Gastrocnemius medialis (tissue), 4 donors: ENCODE measurements around the gene PLXNC1. TPM values are rescaled to one million over a fixed set of nuclear protein-coding genes. Genes with fewer than 3 reads are reported as not detected.

Source experiments
- ATAC-seq, 2 donors: fragments of 150-250 bp; one replicate each; pipeline ENCODE4 v1.9.1; 2016
- DNase-seq, 2 donors: peaks; one replicate each; pipeline ENCODE4 v3.0.0-alpha.2; 2019
- H3K27ac ChIP-seq, 4 donors: fragments of 200-600 bp; sonication (generic); 1 replicate in 1 of 4; 2 replicates in 3 of 4; pipeline ENCODE4 v1.5.1; 2016 to 2018; ENCODE audit warnings: mild to moderate bottlenecking in 2 of 4, moderate library complexity in 1 of 4
- H3K27me3 ChIP-seq, 3 donors: fragments of 200-600 bp; sonication (generic) in 2 of 3; 1 replicate in 1 of 3; 2 replicates in 2 of 3; pipeline versions ENCODE4 v1.5.1 to v1.6.0; 2016 to 2019; ENCODE audit warnings: mild to moderate bottlenecking in 1 of 3, moderate library complexity in 1 of 3
- H3K36me3 ChIP-seq, 2 donors: fragments of 200-600 bp; sonication (generic) in 1 of 2; one replicate each; pipeline ENCODE4 v1.5.1; 2017 to 2018
- H3K4me1 ChIP-seq, 2 donors: fragments of 200-600 bp; sonication (generic) in 1 of 2; one replicate each; pipeline ENCODE4 v1.5.1; 2016 to 2017; ENCODE audit warnings: mild to moderate bottlenecking in 2 of 2
- H3K4me3 ChIP-seq, 4 donors: fragments of 200-600 bp; sonication (generic) in 3 of 4; 1 replicate in 1 of 4; 2 replicates in 3 of 4; pipeline ENCODE4 v1.5.1; 2016 to 2019; ENCODE audit warnings: mild to moderate bottlenecking in 2 of 4
- H3K9me3 ChIP-seq, 3 donors: fragments of 200-600 bp; sonication (generic) in 2 of 3; 1 replicate in 1 of 3; 2 replicates in 2 of 3; pipeline ENCODE4 v1.5.1; 2016 to 2019
- POLR2A ChIP-seq, 2 donors: fragments of 450-650 bp; IDR thresholded peaks; one replicate each; pipeline ENCODE4 v1.6.1; 2017; ENCODE audit warnings: antibody characterized with exemption in 2 of 2, mild to moderate bottlenecking in 2 of 2, moderate library complexity in 2 of 2
- in situ Hi-C, 4 donors: fragments of 200-750 bp; cut with MboI; loops; one replicate each; pipeline versions ENCODE4 v1.15.0 to v1.8.0; 2017; ENCODE audit warnings: low sequenced_read_pairs in 4 of 4
- intact Hi-C: fragments of 100-400 bp; cut with DNase I; formaldehyde crosslinking; loops from one replicate; pipeline ENCODE4 v1.15.1; 2023; ENCODE audit warnings: low total_unique reads
- total RNA-seq, 4 donors: library from RNA; depleted of rRNA; stranded (reverse); fragments of >200 nt; gene quantifications; one replicate each; pipeline versions ENCODE4 v1.1.0 to v1.2.3, GENCODE V29; 2016
- TF ChIP-seq, protein P1 (sequence below), 5 experiments: fragments of 450-650 bp in 3 of 5; fragments of 200-600 bp in 2 of 5; sonication (generic) in 2 of 5; IDR thresholded peaks in 4 of 5; conservative IDR thresholded peaks in 1 of 5; 1 replicate in 4 of 5; 2 replicates in 1 of 5; pipeline ENCODE4 v1.5.1; 2016 to 2019; ENCODE audit warnings: antibody characterized with exemption in 5 of 5, mild to moderate bottlenecking in 3 of 5, moderate library complexity in 3 of 5

PLXNC1 gene
- total RNA-seq, 4 donors from 2014 or later = 0.62 to 2.2 (median 1.2) TPM

DNA sequence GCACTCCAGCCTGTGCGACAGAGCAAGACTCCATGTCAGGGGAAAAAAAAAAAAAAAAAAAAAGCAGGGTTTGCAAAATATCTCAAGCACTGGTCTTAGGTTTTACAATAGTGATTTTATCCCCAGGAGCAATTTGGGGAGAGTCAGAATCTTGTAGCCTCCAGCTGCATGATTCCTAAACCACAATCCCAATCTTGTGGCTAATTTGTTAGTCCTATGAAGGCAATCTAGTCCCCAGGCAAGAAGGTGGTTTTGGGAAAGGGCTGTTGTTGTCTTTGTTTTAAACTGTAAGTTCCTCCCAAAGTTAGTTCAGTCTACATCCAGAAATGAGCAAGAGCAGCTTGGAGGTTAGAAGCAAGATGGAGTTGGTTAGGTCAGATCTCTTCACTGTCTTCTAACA, 135.7 kb downstream of the PLXNC1 start:
- Histone ChIP-seq H3K4me3 (no peak overlapping the region), H3K9me3 (no peaks in the 10 kb centered on the region), H3K27ac (no peak overlapping the region), H3K36me3 (no peaks in the 10 kb centered on the region), H3K27me3 (no peaks in the 10 kb centered on the region), H3K4me1 (peaks cover 1 to 4% of the 10 kb centered on the region in 2 donors)
- DNase-seq = no peak
- TF ChIP-seq, protein P1, sequence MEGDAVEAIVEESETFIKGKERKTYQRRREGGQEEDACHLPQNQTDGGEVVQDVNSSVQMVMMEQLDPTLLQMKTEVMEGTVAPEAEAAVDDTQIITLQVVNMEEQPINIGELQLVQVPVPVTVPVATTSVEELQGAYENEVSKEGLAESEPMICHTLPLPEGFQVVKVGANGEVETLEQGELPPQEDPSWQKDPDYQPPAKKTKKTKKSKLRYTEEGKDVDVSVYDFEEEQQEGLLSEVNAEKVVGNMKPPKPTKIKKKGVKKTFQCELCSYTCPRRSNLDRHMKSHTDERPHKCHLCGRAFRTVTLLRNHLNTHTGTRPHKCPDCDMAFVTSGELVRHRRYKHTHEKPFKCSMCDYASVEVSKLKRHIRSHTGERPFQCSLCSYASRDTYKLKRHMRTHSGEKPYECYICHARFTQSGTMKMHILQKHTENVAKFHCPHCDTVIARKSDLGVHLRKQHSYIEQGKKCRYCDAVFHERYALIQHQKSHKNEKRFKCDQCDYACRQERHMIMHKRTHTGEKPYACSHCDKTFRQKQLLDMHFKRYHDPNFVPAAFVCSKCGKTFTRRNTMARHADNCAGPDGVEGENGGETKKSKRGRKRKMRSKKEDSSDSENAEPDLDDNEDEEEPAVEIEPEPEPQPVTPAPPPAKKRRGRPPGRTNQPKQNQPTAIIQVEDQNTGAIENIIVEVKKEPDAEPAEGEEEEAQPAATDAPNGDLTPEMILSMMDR (IDR thresholded peaks at IDR 0.05 in 4 of 5, conservative IDR thresholded peaks at IDR 0.05 in 1 of 5) = no peak
- TF ChIP-seq POLR2A (IDR thresholded peaks at IDR 0.05) = no peak
- intact Hi-C loops (no loop called here), in situ Hi-C loops (no loop called here)
- no peak for ATAC-seq

DNA sequence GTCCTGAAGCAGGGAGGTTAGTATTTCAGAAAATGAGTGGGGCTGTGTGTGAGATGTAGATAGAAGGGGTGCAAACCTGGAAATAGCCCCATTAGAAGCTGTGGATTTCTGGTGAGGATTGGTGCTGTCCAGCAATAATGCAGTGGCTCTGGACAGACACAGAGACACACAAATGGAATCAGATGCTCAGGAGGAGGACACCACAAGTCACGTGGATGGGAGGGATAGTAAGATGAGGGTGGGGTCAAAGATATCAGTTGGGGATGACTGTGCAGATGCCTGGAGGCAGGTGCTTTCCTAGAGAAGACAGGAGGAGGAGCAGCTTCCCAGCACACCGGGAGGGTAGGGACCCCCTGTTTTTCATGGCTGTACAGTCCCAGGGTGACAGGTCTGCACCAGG, 136.5 kb downstream of the PLXNC1 start:
- intact Hi-C loops = no loop called here
- no peak for TF ChIP-seq POLR2A (IDR thresholded peaks at IDR 0.05)
- TF ChIP-seq, protein P1 (IDR thresholded peaks at IDR 0.05 in 4 of 5, conservative IDR thresholded peaks at IDR 0.05 in 1 of 5) = no peak
- Histone ChIP-seq H3K4me3 (no peak overlapping the region), H3K36me3 (no peaks in the 10 kb centered on the region), H3K27ac (no peak overlapping the region), H3K4me1 (peaks cover 9% of the 10 kb centered on the region in 2 donors), H3K9me3 (no peaks in the 10 kb centered on the region), H3K27me3 (no peaks in the 10 kb centered on the region)
- DNase-seq = no peak
- no peak for ATAC-seq
- in situ Hi-C loops = no loop called here

DNA sequence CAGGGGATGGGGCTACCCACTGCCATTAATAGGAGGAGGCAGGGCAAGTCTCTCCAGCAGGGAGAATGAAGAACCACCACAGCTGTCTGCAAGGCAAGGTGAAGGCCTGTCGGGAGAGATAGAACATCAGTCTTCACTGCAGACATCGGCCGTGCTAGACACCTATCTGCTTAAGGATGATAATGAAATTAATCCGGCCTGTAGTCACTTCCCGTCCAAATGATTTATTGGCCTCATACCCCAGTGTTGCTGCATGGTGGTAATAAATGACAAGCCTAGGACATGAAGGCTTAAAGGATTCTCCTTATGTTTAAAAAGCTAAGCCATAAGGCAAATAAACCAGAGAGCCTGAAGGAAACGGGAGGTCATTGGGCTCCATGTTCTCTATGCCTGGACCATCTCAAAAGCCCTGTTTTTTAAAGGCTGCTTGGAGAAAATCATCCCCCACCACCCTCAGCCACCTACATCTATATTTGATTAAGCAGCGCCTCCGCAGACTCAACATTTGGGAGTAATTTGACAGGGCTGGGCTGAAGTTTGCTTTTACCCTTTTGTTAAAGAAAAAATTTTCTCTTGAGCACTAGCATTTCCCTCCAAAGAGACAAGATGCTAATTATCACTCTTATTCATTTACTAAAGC, 137.7 kb downstream of the PLXNC1 start:
- Histone ChIP-seq H3K4me3 (no peak overlapping the region), H3K9me3 (no peaks in the 10 kb centered on the region), H3K27ac (no peak overlapping the region), H3K36me3 (no peaks in the 10 kb centered on the region), H3K27me3 (no peaks in the 10 kb centered on the region), H3K4me1 (peaks cover 9 to 16% of the 10 kb centered on the region in 2 donors)
- TF ChIP-seq, protein P1 (IDR thresholded peaks at IDR 0.05 in 4 of 5, conservative IDR thresholded peaks at IDR 0.05 in 1 of 5) = no peak
- no peak for TF ChIP-seq POLR2A (IDR thresholded peaks at IDR 0.05)
- DNase-seq (no peak), ATAC-seq (no peak)
- in situ Hi-C loops = no loop called here
- intact Hi-C loops = no loop called here

DNA sequence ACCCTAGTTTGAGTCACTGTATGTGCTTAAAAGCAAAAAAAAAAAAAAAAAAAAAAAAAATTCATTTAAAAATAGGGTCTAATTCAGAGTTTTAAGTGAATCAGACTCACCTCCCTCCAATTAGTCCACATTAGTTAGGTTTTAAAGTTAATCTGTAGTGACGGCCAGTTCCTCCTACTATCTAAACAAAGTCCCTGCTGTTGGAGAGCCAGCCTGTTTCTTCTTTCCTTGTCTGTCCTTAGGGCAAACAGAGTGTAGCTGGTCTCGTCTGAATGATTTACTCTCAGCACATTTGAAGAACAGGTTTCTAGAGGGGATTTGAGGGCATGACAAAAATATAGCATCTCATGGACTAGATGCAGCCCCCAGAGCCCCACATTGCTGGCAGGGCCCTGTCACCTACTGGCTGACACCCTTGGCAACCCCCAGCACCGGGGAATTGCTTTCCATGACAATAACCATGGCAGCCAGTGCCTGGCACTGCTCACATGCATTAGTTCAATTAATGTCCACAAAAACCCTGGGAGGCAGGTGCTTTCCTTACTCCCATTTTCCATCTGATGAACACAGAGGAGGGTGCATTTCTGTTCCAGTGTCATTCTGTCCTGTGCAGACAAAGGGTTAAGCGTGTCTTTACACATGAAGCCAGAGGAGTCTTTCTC, 138.3 kb downstream of the PLXNC1 start:
- no peaks in the 10 kb centered on the region for H3K36me3 ChIP-seq
- ATAC-seq (no peak), DNase-seq (no peak)
- no peak overlapping the region for H3K4me3 ChIP-seq
- no peaks in the 10 kb centered on the region for H3K9me3 ChIP-seq
- peaks cover 9 to 15% of the 10 kb centered on the region in 2 donors for H3K4me1 ChIP-seq
- TF ChIP-seq, protein P1 (IDR thresholded peaks at IDR 0.05 in 4 of 5, conservative IDR thresholded peaks at IDR 0.05 in 1 of 5) = no peak
- no peak for TF ChIP-seq POLR2A (IDR thresholded peaks at IDR 0.05)
- no peak overlapping the region for H3K27ac ChIP-seq
- intact Hi-C loops (no loop called here), in situ Hi-C loops (no loop called here)
- no peaks in the 10 kb centered on the region for H3K27me3 ChIP-seq
